Glomerular visceral epithelial cell (primary cell): ENCODE measurements around the gene COL27A1.

Experiments
- DNase-seq: peaks from one replicate; pipeline ENCODE4 v3.0.0-alpha.2; 2016; ENCODE audit errors: extremely low spot score

The COL27A1 gene

GRCh38 chr9:114287001-114287762 is 131.8 kb downstream of the COL27A1 start:
- DNase-seq, result no peak

DNA sequence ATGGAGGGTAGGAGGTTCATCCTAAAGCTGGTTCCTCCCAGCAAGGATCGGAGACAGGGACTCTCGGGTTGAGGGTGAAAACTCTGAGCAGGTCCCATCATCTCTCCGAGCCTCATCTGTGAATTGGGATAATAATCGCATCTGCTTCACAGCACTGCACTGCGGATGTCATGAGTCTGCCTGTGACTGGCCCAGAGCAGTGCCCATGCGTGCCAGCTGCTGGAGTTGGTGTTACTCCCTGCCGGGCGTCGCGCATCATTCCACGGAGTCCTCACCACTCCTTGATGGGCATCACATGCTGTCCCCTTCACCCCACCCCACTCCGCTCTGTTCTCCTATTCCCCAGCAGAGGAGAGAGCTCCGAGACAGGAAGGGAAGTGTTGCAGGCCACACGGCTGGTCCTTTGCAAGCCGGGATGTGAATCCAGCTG is 132.4 kb downstream of the COL27A1 start:
- no peak for DNase-seq

DNA sequence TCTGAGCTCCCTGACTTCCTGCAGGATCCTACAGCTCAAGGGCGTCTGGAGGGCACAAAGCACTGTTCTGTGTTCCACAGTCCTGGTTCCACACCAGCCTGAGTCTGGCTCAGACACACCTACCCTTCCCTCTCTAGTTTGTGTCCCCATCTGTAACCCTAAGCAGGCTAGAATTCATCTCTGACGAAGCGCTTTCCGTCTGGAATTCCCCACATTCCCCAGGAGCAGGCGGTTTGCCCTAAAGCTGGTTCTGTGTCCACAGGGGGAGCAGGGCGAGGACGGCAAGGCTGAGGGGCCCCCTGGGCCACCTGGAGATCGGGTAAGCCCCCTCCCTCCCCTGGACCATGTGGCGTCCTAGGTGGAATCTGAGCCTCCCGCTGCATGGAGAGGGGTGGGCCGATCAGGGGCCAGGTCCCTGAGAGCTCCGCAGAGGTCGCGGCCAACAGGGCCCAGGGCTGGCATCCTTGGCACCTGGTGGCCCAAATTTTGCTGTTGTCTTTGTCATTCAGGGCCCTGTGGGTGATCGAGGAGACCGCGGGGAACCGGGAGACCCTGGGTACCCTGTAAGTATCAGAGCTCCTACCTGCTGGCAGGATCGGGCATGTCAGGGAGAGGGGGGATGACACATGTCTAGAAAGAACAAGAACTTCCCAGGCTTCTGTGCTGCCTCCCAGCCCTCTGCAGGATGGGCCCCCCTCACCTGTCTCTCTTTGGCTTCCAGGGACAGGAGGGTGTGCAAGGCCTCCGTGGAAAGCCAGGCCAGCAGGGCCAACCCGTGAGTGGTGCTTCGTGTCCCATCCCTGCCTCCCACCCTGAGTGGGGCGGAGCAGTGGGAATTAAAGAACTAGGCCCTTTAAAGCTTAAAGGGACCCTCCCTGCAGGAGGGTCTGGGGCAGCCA is 133.1 kb downstream of the COL27A1 start:
- DNase-seq, result peak; percentile 89

GRCh38 chr9:114289106-114289505 is 133.8 kb downstream of the COL27A1 start:
- DNase-seq, result no peak

- no peak for DNase-seq
Observed at GRCh38 chr9:114289571-114290481, 134.5 kb downstream of the COL27A1 start.

DNA sequence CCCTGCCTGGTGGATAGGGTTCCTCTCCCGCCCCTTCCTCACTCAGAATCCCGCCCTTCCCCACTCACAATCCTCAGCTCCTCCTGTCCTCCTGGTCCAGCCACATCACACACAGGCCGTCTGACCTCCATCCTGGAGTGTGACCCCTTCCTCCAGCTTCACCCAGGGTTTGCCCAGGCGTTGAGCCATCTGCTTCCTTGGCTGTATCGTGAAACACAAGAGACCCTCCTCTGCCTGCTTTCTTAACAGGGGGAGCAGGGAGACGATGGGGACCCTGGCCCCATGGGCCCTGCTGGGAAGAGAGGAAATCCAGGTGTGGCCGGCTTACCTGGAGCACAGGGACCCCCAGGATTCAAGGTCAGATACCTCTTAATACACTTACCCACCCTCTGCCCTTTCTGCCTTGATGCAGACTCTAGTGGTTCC is 135.2 kb downstream of the COL27A1 start:
- no peak for DNase-seq

- DNase-seq, result peak; percentile 82
Observed at GRCh38 chr9:114291064-114291474, 135.7 kb downstream of the COL27A1 start.

DNA sequence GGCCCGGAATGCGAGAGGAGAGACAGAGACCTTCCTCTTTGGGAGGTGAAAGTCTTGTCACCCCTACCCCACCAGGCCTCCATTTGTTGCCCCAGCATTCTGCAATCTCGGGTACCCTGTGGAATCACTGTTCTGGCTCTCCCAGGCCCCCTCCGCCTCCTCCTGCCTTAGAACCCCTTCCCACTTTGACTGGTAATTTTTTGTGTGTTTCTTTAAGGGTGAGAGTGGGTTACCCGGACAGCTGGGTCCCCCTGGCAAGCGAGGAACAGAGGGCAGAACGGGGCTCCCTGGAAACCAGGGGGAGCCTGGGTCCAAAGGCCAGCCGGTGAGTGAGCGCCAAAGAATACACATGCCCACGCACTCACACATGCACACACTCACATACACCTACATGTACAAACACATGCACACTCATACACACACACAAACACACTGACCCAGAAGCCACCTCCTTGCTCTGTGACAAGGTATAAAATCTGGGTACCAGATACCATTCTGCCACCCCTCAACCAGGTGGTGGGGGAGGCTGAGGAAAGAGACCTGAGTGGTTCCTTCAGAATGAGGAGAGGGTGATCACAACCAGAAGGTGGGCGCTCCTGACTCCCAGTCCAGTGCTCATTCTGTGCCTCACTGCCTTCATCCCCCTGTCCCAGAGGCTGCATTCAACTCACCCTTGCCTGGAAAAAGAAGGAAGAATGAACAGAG is 136.7 kb downstream of the COL27A1 start:
- no peak for DNase-seq

DNA sequence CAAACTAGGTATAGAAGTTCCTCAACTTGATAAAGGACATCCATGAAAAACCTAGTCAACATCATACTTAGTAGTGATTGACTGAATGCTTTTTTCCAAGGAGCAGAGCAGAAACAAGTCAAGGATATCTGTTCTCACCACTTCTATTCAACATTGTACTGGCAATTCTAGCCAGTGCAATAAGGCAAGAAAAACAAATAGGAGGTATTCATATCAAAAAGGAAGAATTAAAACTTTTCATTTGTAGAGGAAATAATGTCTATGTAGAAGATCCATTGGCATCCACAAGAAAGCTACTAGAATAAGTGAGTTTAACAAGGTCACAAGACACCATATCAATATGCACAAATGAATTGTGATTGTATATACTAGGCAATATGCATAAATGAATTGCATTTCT is 139.3 kb downstream of the COL27A1 start:
- DNase-seq, result no peak

- DNase-seq, result no peak
Observed at GRCh38 chr9:114296338-114296737, 141.0 kb downstream of the COL27A1 start.

GRCh38 chr9:114299286-114300152 is 144.2 kb downstream of the COL27A1 start:
- no peak for DNase-seq

- DNase-seq, result no peak
Observed at GRCh38 chr9:114300153-114300845, 145.0 kb downstream of the COL27A1 start.

GRCh38 chr9:114300846-114301797 is 145.8 kb downstream of the COL27A1 start:
- DNase-seq, result no peak

GRCh38 chr9:114301798-114302565 is 146.6 kb downstream of the COL27A1 start:
- no peak for DNase-seq

DNA sequence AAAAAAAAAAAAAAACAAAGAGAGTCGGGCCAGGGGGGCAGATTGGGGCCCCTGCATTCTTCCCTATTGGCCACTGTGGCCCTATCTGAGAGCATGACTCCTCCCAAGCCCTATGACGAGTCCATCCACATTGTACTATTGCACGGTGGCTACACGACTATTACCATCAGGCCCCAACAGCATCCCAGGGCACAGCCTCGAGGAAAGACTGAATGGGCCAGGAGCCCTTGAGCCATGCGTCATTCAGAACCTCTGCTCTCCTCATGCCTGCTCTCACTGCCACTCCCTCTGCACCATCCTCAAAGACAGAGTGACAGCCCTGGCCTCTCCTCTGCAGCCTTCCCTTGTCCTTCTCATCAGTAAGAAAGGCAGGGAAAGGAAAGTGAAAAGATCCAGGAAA is 147.4 kb downstream of the COL27A1 start:
- no peak for DNase-seq

GRCh38 chr9:114303571-114303970 is 148.2 kb downstream of the COL27A1 start:
- DNase-seq, result no peak

DNA sequence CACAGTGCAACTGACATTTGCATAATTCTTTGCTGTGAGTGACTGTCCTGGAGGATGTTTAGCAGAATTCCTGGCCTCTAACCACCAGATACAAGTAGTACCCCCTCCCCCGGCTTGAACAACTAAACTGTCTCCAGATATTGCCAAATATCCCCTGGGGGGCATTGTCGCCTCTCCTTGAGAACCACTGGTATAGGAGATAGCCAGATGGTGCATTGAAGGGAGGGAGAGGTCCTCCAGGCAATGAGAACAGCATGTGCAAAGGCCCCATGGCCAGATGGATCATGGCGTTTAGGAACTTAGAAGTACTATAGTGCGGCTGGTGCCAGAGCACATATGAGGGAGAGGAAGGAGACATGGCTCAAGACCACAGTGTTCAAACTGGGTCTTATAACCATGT is 148.6 kb downstream of the COL27A1 start:
- no peak for DNase-seq
